Endothelial cell of umbilical vein (primary cell): Measurements from ENCODE around the gene CHERP. TPM values are rescaled to one million over a fixed set of nuclear protein-coding genes. Genes with fewer than 3 reads are reported as not detected.

Experiments used
- BruUV-seq: library from RNA; stranded (reverse); fragments of 400-500 nt; replicated peaks from 2 replicates; lab custom pipeline; 2021; lab: Mats Ljungman, UMichigan
- CTCF ChIA-PET: fragments of 300-600, 350-600 bp; sonication (Branson Sonifier 250); formaldehyde crosslinking; loops from one replicate; lab custom pipeline; 2021; ENCODE audit warnings: antibody characterized with exemption, inconsistent platforms; lab: Charles Lee
- POLR2A ChIA-PET: fragments of 300-600, 350-600 bp; sonication (Branson Sonifier 250); formaldehyde crosslinking; loops from one replicate; lab custom pipeline; 2021; ENCODE audit warnings: antibody characterized with exemption, inconsistent platforms; lab: Charles Lee
- DNase-seq: peaks from one replicate; pipeline ENCODE4 v3.0.0-alpha.2; 2011; ENCODE audit warnings: low read depth, low spot score
- FAIRE-seq: peaks from 2 replicates; lab custom pipeline; 2011; peaks lifted over from hg19 to GRCh38; lab: Jason Lieb, UNC
- H2AFZ ChIP-seq: 2 replicates; pipeline ENCODE4 v1.6.0; 2012; ENCODE audit warnings: low read depth, low read length, control low read depth, inconsistent platforms
- H3K27ac ChIP-seq: 2 replicates; pipeline ENCODE4 v1.5.1; 2011; ENCODE audit warnings: low read depth, mild to moderate bottlenecking, control low read depth, low read length, moderate library complexity; ENCODE audit not compliant: insufficient read depth
- H3K27me3 ChIP-seq, 2 experiments: 2 replicates each; pipeline versions ENCODE4 v1.6.0 to v1.6.1; 2011; ENCODE audit warnings: low read length in 2 of 2, mixed read lengths in 1 of 2; ENCODE audit not compliant: control insufficient read depth in 2 of 2, insufficient read depth in 2 of 2
- H3K36me3 ChIP-seq, 2 experiments: 2 replicates in 1 of 2; 3 replicates in 1 of 2; pipeline ENCODE4 v1.5.1; 2011; ENCODE audit warnings: low read length in 2 of 2, mild to moderate bottlenecking in 1 of 2, moderate library complexity in 1 of 2; ENCODE audit not compliant: control insufficient read depth in 2 of 2, insufficient read depth in 2 of 2; ENCODE audit errors: extremely low read depth in 1 of 2
- H3K4me1 ChIP-seq: 3 replicates; pipeline ENCODE4 v1.5.1; 2011; ENCODE audit warnings: mild to moderate bottlenecking, low read length; ENCODE audit not compliant: control insufficient read depth, insufficient read depth; ENCODE audit errors: extremely low read depth
- H3K4me2 ChIP-seq: 2 replicates; pipeline ENCODE4 v1.6.1; 2011; ENCODE audit warnings: low read length, control low read depth, mixed read lengths; ENCODE audit not compliant: insufficient read depth
- H3K4me3 ChIP-seq, 3 experiments: fragments of 200-600 bp in 1 of 3; sonication (generic), shearing (Covaris generic) in 1 of 3; replicated peaks in 1 of 3; 2 replicates each; pipeline ENCODE4 v1.5.1; 2011 to 2016; ENCODE audit warnings: control low read depth in 3 of 3, low read length in 3 of 3, mild to moderate bottlenecking in 2 of 3, inconsistent platforms in 1 of 3, low read depth in 1 of 3, moderate library complexity in 1 of 3; ENCODE audit not compliant: insufficient read depth in 1 of 3
- H3K79me2 ChIP-seq: 2 replicates; pipeline ENCODE4 v1.6.0; 2012; ENCODE audit warnings: low read length, inconsistent platforms; ENCODE audit not compliant: control insufficient read depth, insufficient read depth
- H3K9ac ChIP-seq: replicated peaks from 2 replicates; pipeline ENCODE3; 2011; ENCODE audit warnings: low read length, control low read depth; ENCODE audit not compliant: insufficient read depth; ENCODE audit errors: extremely low read depth
- H3K9me1 ChIP-seq: replicated peaks from 3 replicates; pipeline ENCODE4 v1.6.0; 2011; ENCODE audit warnings: mild to moderate bottlenecking, low read length; ENCODE audit not compliant: control insufficient read depth, insufficient read depth; ENCODE audit errors: extremely low read depth
- H3K9me3 ChIP-seq: replicated peaks from 2 replicates; pipeline ENCODE4 v1.5.1; 2012; ENCODE audit warnings: low read length, inconsistent platforms; ENCODE audit not compliant: control insufficient read depth, insufficient read depth
- H4K20me1 ChIP-seq: replicated peaks from 2 replicates; pipeline ENCODE3; 2011; ENCODE audit warnings: mild to moderate bottlenecking, low read length; ENCODE audit not compliant: control insufficient read depth, insufficient read depth; ENCODE audit errors: extremely low read depth
- EZH2 ChIP-seq: IDR thresholded peaks from 2 replicates; pipeline ENCODE4 v1.6.1; 2012; ENCODE audit warnings: borderline replicate concordance, low read depth, mild to moderate bottlenecking, moderate library complexity, low read length, inconsistent platforms; ENCODE audit not compliant: severe bottlenecking
- FOS ChIP-seq: IDR thresholded peaks from 2 replicates; pipeline ENCODE4 v1.6.1; 2011; ENCODE audit warnings: mild to moderate bottlenecking, low read length, moderate library complexity, borderline replicate concordance; ENCODE audit not compliant: insufficient read depth
- GATA2 ChIP-seq: IDR thresholded peaks from 2 replicates; pipeline ENCODE4 v1.7.0; 2011; ENCODE audit warnings: low read depth, mild to moderate bottlenecking, moderate library complexity, mixed read lengths, low read length; ENCODE audit not compliant: insufficient read length, insufficient read depth
- JUN ChIP-seq: IDR thresholded peaks from 2 replicates; pipeline ENCODE4 v1.6.1; 2011; ENCODE audit warnings: borderline replicate concordance, low read depth; ENCODE audit not compliant: insufficient read length, insufficient read depth
- MYC ChIP-seq: IDR thresholded peaks from one replicate; pipeline ENCODE4 v1.6.1; 2011; ENCODE audit warnings: mild to moderate bottlenecking, low read depth, low read length
- POLR2A ChIP-seq: IDR thresholded peaks from 2 replicates; pipeline ENCODE4 v1.6.1; 2012; ENCODE audit warnings: low read depth, mild to moderate bottlenecking, control low read depth, low read length
- POLR2AphosphoS5 ChIP-seq: IDR thresholded peaks from 2 replicates; pipeline ENCODE4 v1.6.1; 2012; ENCODE audit warnings: low read depth, mild to moderate bottlenecking, control low read depth, low read length, moderate library complexity; ENCODE audit not compliant: insufficient read depth
- dilution Hi-C: fragments of 300-500 bp; cut with MboI; formaldehyde crosslinking; loops from one replicate; pipeline ENCODE4 v1.15.0; 2019; ENCODE audit warnings: low sequenced_read_pairs; ENCODE audit not compliant: extremely low pct_ligation_motif_present
- intact Hi-C: fragments of 100-400 bp; cut with micrococcal nuclease; formaldehyde crosslinking; loops from one replicate; pipeline ENCODE4 v1.10.0; 2022
- polyA plus RNA-seq, 4 experiments: library from polyadenylated mRNA; depleted of rRNA in 3 of 4; stranded (reverse) in 3 of 4; unstranded in 1 of 4; fragments of >200 nt; gene quantifications; 2 replicates each; pipeline versions ENCODE4 v1.2.1 to v1.2.3, GENCODE V29; 2011 to 2012; ENCODE audit warnings: missing spikeins in 1 of 4
- total RNA-seq: library from RNA; stranded (reverse); gene quantifications from 2 replicates; pipeline ENCODE4 v1.2.3, GENCODE V29; 2021
- TF ChIP-seq, protein P1 (sequence below): IDR thresholded peaks from 2 replicates; pipeline ENCODE4 v1.6.1; 2011; ENCODE audit not compliant: insufficient read depth, insufficient read length
- TF ChIP-seq, protein P2 (sequence below), 2 donors: IDR thresholded peaks; 1 replicate in 1 of 2; 2 replicates in 1 of 2; pipeline ENCODE4 v1.5.1; 2011; ENCODE audit warnings: low read length in 2 of 2, mild to moderate bottlenecking in 2 of 2, moderate library complexity in 2 of 2, control low read depth in 1 of 2, inconsistent platforms in 1 of 2, low read depth in 1 of 2; ENCODE audit not compliant: insufficient read depth in 1 of 2; ENCODE audit errors: extremely low read depth in 1 of 2

CHERP gene
- total and polyA plus RNA-seq, 2 donors (not counting 3 experiments of a cell fraction or from before 2014, with no cell fraction given), result 8.9 to 53.9 TPM

DNA sequence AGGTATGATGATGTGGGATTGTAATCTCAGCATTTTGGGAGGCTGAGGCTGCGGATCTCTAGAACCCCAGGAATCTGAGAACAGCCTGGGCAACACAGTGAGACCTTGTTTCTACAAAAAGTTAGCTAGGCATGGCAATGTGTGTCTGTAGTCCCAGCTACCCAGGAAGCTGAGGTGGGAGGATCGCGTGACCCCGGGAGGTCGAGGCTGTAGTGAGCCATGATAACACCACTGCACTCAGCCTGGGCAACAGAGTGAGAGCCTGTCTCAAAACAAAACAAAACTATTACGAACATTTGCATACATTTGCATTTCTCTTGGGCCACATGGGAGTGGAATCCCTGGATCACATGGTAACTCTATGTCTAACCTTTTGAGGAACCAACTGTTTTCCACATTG lies 44.4 kb downstream of the CHERP start:
- H3K79me2 ChIP-seq, result peaks cover 2% of the 10 kb centered on the region
- ChIA-PET CTCF (interaction anchor here (0.8 to 1.7 kb wide), 2 partner anchors 56 to 68 kb away, joined by 3 read pairs; no protein-coding TSS in a partner anchor), POLR2A (no interaction called here)
- no peaks in the 10 kb centered on the region for H3K36me3 ChIP-seq
- DNase-seq, result no peak
- H3K27ac ChIP-seq, result no peak overlapping the region
- H3K27me3 ChIP-seq, result no peaks in the 10 kb centered on the region
- intact Hi-C loops (loop anchor here (2.0 to 5.0 kb wide), 2 partner anchors 51 to 61 kb away; no protein-coding TSS in a partner anchor), dilution Hi-C loops (no loop called here)
- H3K4me3 ChIP-seq, result no peak overlapping the region
- no peak for TF ChIP-seq POLR2AphosphoS5
- TF ChIP-seq GATA2, result no peak
- TF ChIP-seq MYC, result no peak
- TF ChIP-seq EZH2, result no peak
- no peak for TF ChIP-seq FOS
- TF ChIP-seq POLR2A, result no peak
- TF ChIP-seq, protein P1, sequence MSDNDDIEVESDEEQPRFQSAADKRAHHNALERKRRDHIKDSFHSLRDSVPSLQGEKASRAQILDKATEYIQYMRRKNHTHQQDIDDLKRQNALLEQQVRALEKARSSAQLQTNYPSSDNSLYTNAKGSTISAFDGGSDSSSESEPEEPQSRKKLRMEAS, result no peak
- TF ChIP-seq, protein P2, sequence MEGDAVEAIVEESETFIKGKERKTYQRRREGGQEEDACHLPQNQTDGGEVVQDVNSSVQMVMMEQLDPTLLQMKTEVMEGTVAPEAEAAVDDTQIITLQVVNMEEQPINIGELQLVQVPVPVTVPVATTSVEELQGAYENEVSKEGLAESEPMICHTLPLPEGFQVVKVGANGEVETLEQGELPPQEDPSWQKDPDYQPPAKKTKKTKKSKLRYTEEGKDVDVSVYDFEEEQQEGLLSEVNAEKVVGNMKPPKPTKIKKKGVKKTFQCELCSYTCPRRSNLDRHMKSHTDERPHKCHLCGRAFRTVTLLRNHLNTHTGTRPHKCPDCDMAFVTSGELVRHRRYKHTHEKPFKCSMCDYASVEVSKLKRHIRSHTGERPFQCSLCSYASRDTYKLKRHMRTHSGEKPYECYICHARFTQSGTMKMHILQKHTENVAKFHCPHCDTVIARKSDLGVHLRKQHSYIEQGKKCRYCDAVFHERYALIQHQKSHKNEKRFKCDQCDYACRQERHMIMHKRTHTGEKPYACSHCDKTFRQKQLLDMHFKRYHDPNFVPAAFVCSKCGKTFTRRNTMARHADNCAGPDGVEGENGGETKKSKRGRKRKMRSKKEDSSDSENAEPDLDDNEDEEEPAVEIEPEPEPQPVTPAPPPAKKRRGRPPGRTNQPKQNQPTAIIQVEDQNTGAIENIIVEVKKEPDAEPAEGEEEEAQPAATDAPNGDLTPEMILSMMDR (IDR thresholded peaks at IDR 0.05; ENCODE audit: extremely low read depth in 1 of 2, insufficient read depth in 1 of 2, low read depth in 1 of 2, low read length in 2 of 2), result no peak
- TF ChIP-seq JUN, result no peak
- H3K4me1 ChIP-seq, result peaks cover 7% of the 10 kb centered on the region
- TSS peak; percentile 29 for BruUV-seq
- no peak for FAIRE-seq
- no peak overlapping the region for H3K4me2 ChIP-seq
- no peaks in the 10 kb centered on the region for H3K9me3 ChIP-seq
- H2AFZ ChIP-seq, result no peak overlapping the region
- no peaks in the 10 kb centered on the region for H3K9me1 ChIP-seq
- H4K20me1 ChIP-seq, result no peaks in the 10 kb centered on the region
- no peak overlapping the region for H3K9ac ChIP-seq
